Right lobe of liver (tissue), 4 donors: ENCODE results near the gene FHDC1.

ENCODE experiments used
- CTCF ChIP-seq, 4 donors: fragments of 200-600 bp in 3 of 4; fragments of 450-650 bp in 1 of 4; IDR thresholded peaks; one replicate each; pipeline versions ENCODE4 v1.5.1 to v1.8.0; 2016 to 2022; ENCODE audit warnings: antibody characterized with exemption in 4 of 4, mild to moderate bottlenecking in 2 of 4
- POLR2A ChIP-seq: fragments of 450-650 bp; IDR thresholded peaks from one replicate; pipeline ENCODE4 v1.6.1; 2017; ENCODE audit warnings: antibody characterized with exemption, mild to moderate bottlenecking
- donor health status: DM: no; HTN: no; CAD: no.
- donor health status: DM: no; HTN: no; CAD: no.
- donor health status: DM: no; HTN: yes; CAD: no.

GRCh38 chr4:152939621-152940020 is 3.5 kb downstream of the FHDC1 start:
- TF ChIP-seq CTCF (IDR thresholded peaks at IDR 0.05): no peak
- TF ChIP-seq POLR2A: no peak
